ENCODE measurements around the gene GNG7.
"Not testable (repeated sequence)": the region's sequence is repeated elsewhere in the genome, so short reads cannot be mapped to it uniquely, and the experiment has no call there.

The GNG7 gene

DNA sequence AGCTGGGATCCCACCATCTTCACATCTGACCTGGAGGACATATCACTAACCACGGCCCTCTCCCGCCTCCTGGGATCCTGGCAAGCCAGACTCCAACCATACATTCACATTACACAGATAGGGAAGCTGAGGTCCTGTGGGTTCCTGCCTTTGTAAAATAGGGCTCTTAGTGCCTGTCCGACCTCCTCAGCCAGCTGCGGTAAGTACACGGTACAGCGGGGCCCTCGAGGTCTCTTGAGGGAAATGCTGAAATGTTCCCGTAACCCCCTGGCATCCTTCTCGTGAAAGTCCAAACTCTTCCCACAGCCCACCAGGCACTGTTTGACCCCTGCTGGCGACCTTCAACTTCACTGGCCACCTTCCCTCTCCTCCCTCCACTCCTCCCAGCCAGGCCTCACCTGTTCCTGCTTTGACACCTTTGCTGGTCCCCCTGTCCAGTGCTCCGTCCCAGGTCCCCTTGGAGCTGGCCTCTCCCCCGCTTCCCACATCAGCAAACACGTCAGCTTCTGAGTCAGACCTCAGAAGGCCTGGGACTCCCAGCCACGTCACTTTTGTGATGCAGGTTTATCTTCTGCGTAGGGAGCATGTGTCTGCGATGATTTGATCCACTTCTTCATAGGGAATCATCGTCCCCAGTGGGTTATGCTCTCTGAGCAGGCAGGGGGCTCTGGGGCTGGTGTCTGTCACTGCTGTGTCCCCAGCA, 8.8 kb upstream of the GNG7 start:
- DNase-seq: no peak

DNA sequence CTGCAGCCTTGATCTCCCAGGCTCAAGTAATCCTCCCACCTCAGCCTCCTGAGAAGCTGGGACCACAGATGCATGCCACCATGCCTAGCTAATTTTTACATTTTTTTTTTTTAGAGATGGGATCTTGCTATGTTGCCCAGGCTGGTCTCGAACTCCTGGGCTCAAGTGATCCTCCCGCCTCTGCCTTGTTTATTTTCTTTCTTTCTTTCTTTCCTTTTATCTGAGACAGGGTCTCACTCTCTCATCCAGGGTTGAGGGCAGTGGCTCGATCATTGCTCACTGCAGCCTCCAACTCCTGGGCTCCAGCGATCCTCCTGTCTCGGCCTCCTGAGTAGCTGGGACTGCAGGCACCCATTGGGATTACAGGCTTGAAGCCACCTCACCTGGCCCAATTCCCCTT, 3.8 kb upstream of the GNG7 start:
- no peak for DNase-seq

DNA sequence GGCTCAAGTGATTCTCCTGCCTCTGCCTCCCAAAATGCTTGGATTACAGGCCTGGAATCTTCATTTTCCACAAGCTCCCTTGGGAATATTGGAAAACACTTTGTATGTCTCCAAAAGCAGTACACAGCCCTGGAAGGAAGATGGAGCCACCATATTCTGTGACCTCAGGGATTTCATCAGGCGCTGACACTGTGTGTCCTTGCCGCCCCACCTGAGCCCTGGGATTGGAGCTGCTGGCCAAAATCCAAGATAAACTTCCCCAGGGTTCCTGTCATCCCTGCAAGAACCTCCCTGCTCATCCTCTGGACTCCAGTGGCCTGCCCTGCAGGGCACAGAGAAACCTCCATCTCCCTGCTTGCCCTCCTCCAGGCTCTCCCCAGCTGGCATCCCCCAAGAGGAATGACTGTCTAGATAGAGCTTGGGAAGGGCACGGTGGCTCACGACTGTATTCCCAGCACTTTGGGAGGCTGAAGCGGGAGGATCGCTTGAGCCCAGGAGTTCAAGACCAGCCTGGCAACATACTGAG, 1.3 kb upstream of the GNG7 start:
- no peak for DNase-seq

DNA sequence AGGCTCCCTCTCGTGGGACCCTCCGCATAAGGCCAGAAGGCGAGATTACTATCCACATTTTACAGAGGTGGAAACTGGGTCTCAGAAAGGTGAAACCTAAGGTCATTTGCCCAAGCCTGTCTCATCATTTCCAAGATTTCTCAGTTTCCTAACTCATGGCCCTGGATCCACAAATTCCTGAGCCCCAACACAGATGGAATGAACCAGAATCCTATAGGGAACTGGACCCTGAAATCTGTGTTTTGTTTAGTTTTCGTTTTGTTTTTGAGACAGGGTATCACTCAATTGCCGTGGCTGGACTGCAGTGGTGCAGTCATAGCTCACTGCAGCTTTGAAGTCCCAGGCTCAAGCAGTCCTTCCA, 563 bp upstream of the GNG7 start:
- DNase-seq: no peak

DNA sequence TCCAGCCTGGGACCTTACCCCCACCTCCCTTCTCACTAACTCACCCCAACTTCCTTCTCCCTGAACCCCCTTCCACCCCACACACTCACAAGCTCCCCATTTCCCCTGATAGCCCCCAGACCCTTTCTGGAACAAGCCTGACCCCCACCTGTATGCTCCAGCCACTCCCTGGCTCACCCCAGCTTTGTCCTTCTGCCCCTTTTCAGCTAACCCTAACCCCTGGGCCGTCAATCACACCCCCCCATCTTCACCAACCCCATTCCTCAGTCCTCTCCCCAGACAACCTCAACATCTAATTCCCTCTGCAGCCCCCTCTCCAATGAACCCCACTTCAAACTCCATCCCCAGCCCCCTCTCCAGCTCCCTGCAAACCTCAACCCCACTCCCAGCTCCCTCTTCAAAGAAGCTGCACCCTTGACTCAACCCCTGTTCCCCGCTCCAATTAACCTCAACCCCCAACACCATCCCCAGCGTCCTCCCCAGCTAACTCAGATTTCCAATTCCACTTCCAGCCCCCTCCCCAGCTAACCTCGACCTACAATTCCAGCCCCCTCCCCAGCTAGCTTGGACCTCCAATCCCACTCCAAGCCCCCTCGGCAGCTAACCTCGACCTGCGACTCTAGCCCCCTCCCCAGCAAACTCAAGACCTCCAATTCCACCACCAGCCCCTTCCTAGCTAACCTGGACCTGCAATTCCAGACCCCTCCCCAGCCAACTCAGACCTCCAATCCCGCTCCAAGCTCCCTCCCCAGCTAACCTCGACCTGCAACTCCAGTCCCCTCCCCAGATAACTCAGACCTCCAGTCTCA, 929 bp downstream of the GNG7 start:
- no peak for DNase-seq

DNA sequence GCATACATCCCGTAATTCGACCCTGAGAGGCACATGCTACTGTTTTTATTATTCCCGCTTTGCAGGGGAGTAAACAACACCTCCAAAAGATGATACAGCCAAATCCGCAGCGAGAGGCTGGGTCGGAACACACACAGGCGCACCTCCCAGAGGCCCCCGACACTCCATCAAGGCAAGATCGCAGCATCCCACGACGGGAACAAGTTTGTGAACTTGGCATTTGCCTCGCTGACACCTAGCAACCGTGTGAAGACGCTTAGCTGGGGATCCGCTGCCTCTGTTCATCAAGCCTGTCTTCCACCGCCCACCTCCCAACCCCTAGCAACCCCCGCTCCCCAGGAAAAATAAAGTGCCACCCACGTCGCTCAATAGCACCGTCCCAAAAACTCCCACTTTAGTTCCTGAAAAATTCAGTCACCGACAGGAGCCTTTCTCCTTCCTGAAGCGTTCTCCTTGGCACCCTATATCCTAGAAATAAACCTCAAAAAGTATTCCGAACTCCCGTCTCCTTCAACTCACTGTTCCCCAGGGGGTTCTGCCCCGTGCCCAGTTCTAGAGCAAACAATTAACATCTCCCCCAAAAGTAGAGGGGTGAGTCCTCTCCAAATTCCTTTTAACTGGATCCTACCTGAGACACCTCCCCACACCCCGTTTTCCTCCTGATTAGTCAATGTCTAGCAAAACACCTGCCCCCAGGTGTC, 1.7 kb downstream of the GNG7 start:
- no peak for DNase-seq

DNA sequence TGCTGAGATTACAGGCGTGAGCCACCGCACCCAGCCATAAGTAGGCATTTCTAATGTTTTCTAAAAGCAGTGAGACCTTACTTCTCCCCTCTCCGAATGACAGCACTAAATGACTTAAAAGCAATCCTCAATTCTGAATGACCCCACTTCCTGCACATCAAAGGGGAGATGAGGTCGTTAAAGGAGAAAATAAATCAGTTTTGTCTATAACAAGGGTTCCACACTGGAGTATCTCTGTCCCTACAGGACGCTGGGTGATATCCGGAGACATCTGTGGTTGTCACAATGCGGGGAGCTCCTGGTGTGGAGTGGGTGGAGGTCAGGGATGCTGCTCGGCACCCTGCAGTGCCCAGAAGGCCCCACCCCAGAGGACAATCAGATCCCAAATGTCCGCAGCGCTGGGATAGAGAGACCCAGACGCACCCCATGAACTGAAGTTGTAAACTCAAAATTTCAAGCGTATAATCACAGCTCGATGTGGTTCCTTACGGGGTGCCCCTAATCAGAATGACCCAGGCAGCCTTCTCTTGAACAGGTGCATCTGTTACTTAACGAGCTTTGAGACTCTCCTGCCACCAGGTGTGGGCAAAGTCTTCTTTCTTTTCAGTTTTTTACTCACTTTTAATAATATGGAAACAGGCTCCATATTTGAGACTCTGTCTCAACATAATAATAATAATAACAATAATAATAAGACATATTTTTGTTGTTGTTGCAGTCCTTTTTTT, 2.9 kb downstream of the GNG7 start:
- DNase-seq: no peak

DNA sequence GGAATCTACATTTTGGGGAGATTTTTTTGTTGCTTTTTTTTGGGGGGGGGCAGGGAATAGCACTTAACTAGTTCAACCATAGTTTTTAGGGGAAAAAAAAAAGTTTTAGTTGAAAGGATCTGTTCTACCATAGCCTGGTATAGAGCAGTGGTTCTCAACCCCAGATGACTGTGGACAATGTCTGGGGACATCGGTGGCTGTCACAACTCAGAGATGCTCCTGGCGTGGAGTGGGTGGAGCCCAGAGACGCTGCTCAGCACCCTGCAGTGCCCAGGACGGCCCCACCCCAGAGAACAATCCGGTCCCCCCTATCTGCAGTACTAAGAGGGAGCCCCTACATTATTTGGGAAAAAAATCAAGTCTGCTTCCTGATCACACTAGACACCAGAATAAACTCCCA, 8.3 kb downstream of the GNG7 start:
- no peak for DNase-seq

DNA sequence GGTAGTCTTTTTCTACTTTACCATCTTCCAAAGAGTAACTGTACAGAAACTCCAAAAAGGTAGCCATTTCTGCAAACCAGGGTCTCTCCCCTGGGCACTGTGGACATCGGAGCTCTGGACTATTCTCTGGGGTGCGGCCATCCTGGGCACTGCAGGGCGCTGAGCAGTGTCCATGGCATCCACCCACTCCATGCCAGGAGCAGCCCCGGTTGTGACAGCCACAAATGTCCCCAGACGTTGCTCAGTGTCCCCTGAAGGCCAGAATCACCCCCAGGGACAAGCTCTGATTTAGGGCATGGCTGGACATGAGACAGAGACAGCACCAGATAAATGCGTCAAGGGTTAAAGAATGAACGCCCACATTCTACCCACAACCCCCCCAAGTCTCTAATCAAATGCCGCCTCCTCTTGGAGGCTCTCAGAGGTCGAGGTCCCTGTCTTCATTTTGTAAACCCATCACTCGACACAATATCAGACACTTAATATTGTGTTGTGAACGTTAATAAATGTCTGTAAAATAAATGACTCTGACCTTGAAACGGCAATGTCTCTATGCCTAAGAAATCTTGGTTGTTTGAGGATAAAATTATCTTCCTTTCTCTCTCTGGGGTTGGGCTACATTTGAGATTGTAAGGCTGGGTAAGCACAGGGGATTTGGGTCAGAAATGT, 8.9 kb downstream of the GNG7 start:
- no peak for DNase-seq

DNA sequence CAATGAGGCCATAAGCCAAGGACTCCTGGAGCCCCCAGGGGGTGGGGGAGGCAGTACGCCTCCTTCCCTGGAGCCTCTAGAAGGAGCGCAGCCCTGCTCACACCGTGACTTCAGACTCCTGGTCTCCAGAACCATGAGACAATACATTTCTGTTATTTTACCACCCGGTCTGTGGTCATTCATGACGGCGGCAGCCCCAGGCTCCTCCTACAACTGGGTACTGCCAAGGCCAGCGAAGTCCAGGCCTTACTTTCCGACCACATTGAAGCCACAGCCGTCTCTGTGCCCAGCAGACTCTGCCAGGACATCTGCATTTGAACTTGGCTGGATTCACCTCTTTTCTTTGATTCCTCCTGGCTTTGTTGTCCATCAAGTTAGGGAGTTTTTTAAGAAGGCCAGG, 10.5 kb downstream of the GNG7 start:
- no peak for DNase-seq

DNA sequence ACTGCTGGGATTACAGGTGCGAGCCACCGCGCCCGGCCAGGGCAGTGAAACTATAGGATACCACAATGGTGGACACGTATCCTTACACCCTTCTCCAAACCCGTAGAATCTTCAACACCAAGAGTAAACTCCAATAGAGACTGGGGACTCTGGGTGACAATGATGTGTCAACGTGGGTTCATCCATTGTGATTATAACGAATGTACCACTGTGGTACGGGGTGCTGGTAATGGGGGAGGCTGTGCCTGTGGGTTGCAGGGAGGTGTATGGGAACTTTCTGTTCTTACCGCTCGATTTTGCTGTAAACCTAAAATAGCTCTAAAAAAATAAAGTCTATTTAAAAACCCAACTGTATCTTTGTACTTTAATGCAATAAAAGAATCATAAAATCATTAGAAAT, 11.6 kb downstream of the GNG7 start:
- no peak for DNase-seq

DNA sequence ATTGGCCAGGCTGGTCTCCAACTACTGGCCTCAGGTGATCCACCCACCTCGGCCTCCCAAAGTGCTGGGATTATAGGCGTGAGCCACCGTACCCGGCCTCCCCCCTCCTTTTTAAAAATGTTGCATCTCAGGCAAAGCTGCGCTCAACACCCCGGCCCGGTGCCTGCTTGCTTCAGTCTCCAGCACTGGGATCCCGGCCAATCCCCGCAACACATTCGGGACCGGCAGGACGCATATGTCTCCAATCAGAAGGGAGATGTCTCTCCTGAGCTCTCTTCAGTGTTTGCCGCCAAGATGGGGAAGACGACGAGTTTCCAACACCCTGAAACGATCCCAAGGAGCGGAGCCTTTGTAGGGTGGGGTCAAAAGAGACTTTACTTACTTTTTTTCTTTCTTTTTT, 16.1 kb downstream of the GNG7 start:
- DNase-seq: no peak

DNA sequence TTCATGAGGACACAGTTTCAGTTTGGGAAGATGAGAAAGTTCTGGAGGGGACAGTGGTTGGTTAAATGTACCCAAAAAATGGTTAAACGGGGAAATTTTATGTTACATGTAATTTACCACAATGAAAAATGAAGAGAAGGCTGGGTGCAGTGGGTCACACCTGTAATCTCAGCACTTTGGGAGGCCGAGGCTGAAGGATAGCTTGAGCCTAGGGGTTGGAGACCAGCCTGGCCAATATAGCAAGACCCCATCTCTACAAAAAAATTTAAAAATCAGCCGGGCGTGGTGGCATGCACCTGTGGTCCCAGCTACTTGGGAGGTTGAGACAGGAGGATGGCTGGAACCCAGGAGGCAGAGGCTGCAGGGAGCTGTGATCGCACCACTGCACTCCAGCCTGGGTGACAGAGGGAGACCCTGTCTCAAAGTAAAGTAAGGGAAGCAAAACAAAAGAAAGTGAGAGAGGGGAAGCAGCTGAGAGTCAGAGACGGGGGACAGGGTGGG, 17.2 kb downstream of the GNG7 start:
- DNase-seq: no peak

DNA sequence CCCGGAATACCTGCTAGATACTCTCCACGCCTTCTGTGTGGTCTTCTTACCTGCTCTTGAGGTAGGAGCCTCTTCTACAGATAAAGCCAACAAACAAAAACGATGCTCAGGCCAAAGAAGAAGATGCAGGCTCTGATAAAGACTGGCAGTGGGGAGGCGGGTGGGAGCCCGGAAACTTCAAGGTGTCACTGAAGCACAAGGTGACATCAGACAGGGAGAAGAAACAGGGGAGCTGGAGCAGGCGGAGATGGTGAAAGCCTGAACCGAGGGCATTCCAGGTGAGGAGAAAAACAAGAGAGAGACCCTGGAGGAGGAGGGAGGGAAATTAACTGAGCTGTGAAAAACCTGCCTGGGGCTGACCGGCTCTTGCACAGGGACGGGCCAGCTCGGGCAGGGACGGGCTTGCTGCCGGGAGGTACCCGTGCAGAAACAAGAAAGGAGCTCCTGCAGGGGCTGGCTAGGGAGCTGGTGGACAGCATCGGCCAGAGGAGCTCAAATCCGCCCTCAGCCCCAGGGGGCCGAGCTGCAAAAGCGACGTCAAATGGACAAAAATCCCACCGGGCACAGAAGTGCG, 19.0 kb downstream of the GNG7 start:
- no peak for DNase-seq

DNA sequence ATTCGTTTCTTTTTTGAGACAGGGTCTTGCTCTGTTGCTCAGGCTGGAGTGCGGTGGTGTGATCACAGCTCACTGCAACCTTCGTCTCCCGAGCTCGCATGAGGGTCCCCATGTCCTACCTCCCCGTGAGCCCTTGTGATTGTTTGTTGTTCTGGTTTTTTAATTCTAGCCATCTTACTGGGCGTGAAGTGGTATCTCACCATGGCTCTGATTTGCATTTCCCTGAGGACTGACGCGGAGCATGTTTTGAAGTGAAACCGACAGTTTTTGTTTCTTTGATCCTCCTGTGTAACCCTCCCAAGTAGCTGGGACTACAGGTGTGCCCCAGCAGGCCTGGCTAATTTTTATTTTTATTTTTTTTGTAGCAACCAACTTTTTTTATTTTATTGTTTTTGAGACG, 21.7 kb downstream of the GNG7 start:
- DNase-seq: no peak

DNA sequence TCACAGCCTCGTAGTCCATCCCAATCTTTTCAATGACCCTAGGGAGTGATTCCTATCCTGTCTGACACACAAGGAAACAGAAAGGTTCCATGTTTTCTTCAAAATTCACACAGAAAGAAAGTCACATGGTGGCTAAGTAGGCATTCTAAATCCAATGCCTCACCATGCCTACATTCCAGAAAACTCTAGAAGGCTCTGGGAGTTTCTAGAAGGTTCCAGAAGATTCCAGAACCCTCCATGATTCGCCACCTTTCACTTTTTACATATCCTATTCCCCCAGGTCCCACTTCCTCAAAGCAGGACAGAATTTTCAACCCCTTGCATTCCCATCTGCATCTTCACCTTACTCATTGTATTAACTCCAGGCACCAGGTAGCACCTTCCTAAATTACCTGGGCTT, 23.1 kb downstream of the GNG7 start:
- DNase-seq: no peak

DNA sequence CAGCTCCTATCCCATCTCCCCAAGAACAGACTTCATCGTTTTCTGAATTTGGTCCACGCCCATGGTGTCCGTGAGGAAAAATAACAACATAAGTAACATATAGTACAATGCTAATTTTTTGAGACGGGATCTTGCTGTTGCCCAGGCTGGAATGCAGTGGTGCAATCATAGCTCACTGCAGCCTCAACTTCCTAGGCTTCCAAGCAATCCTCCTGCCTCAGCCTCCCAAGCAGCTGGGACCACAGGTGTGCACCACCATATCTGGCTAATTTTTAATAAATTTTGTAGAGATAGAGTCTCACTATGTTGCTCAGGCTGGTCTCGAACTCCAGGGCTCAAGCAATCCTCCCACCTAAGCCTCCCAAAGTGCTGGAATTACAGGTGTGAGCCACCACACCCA, 23.5 kb downstream of the GNG7 start:
- DNase-seq: not testable (repeated sequence)

DNA sequence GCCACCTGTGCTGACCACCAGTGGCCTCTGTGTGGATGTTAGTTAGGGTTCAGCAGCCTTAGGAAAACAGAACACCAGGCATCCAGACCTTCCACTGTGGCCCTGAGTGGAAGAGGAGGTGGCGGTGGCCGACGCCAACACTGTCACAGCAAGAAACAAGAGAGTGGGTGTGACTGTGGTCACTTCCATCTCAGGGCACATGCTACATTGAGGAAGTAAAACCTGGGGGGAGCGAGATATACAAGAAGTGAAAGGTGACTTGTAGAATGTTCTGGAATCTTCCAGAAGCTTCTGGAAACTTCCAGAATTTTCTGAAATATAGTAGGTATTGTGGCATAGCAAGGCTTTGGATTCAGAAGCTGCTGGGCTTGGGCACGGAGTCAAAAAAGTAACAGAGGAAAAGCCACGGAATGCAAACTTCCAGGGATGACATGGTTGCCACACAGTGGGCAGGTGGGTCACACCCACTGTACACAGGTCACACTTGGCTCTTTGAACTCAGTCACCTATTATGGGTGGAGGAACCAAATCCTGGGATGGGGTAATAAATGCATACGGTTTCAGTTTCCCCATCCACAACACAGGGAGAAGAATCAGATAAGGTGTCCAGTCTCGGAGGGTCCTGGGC, 24.3 kb downstream of the GNG7 start:
- DNase-seq: no peak

DNA sequence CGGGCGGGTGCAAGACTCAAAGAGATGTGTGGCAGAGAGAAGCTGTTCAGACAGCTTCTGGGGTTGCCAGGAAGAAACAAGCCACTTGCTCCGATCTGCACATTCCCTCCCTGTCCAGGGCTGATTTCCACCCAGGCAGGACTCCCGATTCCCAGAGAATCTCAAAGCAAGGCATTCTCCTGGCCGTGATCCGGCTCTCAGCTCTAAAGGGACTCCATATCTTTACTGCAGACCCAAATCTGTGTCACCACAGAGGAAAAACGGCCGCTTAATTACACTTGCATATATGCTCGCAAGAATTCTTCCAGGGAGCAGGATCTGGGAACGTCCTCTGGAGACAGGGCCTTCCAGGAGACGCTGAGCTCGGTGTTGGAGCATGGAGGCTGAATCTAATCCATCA, 25.7 kb downstream of the GNG7 start:
- no peak for DNase-seq

DNA sequence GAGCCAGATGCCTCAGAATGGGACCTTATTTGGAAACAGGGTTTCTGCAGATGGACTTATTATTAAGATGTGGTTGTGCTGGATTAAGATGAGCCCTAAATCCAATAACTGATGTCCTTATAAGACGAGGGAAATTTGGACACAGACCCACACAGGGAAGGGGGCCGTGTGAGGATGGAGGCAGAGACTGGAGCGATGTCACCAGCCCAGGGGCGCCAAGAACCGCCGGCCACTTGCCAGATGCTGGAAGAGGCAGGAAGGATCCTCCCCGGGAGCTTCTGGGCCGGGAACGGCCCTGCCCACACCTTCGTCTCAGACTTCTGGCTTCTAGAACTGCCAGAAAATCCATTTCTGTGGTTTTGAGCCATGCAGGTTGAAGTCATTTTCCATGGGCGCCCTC, 26.6 kb downstream of the GNG7 start:
- no peak for DNase-seq

DNA sequence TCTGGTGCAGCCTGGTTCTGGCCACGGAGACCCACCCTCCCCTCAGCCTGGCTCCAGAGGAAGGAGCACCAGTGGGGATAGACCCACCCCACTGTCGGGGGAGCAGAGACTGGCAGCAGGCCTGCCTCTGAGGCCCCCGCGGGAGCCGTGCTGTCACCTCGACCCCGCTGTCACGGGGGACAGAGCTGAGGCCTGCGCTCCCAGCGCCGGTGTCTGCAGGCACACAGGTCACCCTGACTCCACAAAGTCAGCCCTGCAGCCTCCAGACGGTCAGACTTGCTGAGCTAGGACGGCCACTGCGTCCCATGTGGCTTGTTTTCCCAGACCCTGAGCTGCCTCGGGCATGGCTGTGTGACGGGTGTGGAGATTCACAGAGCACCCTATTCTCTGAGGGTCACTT, 32.3 kb downstream of the GNG7 start:
- DNase-seq: no peak

Data from activated T-cell treated with anti-CD3 and anti-CD28 coated beads for 4 hours (primary cell).